HG02870 (cell line): ENCODE measurements around the gene SHROOM1.

Experiments used
- ATAC-seq: cut with Tn5 transposase; IDR thresholded peaks from one replicate; pipeline ENCODE4 v1.9.1; 2021; ENCODE audit warnings: mild to moderate bottlenecking, moderate library complexity; ENCODE audit not compliant: unreplicated experiment

Gene SHROOM1

GRCh38 chr5:132778856-132779255 lies 51.6 kb downstream of the SHROOM1 start:
- ATAC-seq: no peak

- no peak for ATAC-seq
Observed at GRCh38 chr5:132778129-132778528, 52.3 kb downstream of the SHROOM1 start.

GRCh38 chr5:132777209-132778069 lies 53.0 kb downstream of the SHROOM1 start, which contains the start of gene SEPTIN8:
Gene SEPTIN8 (minus strand): TSS chr5:132777239. CDS start chr5:132777137, 102 bp downstream.
- ATAC-seq: peak; percentile 50

- no peak for ATAC-seq
Observed at GRCh38 chr5:132776938-132777208, 53.6 kb downstream of the SHROOM1 start.

- peak; percentile 8 for ATAC-seq
Observed at GRCh38 chr5:132776131-132776937, 54.1 kb downstream of the SHROOM1 start.

- ATAC-seq: no peak
Observed at GRCh38 chr5:132775476-132775961, 54.9 kb downstream of the SHROOM1 start.

- no peak for ATAC-seq
Observed at GRCh38 chr5:132774896-132775295, 55.6 kb downstream of the SHROOM1 start.

- ATAC-seq: no peak
Observed at GRCh38 chr5:132774406-132774805, 56.0 kb downstream of the SHROOM1 start.

GRCh38 chr5:132773601-132774355 lies 56.7 kb downstream of the SHROOM1 start:
- ATAC-seq: no peak

- ATAC-seq: no peak
Observed at GRCh38 chr5:132773114-132773513, 57.3 kb downstream of the SHROOM1 start.

- ATAC-seq: no peak
Observed at GRCh38 chr5:132772291-132773070, 58.0 kb downstream of the SHROOM1 start.
